HG02798 (cell line): ENCODE measurements around the gene SYNGR3.
"Not testable (repeated sequence)": the region's sequence is repeated elsewhere in the genome, so short reads cannot be mapped to it uniquely, and the experiment has no call there.

Experiments used
- ATAC-seq: cut with Tn5 transposase; IDR thresholded peaks from one replicate; pipeline ENCODE4 v1.9.1; 2021; ENCODE audit warnings: mild to moderate bottlenecking; ENCODE audit not compliant: unreplicated experiment, poor library complexity

The SYNGR3 gene

GRCh38 chr16:1989209-1990100 is at the start of gene SYNGR3:
SYNGR3 (plus strand) TSS chr16:1989970; CDS start chr16:1990103, 133 bp downstream.
- no peak for ATAC-seq

- ATAC-seq, result no peak
Measured at GRCh38 chr16:1940273-1941161, 49.3 kb upstream of the SYNGR3 start.

- no peak for ATAC-seq
Measured at GRCh38 chr16:1941162-1942046, 48.4 kb upstream of the SYNGR3 start.

DNA sequence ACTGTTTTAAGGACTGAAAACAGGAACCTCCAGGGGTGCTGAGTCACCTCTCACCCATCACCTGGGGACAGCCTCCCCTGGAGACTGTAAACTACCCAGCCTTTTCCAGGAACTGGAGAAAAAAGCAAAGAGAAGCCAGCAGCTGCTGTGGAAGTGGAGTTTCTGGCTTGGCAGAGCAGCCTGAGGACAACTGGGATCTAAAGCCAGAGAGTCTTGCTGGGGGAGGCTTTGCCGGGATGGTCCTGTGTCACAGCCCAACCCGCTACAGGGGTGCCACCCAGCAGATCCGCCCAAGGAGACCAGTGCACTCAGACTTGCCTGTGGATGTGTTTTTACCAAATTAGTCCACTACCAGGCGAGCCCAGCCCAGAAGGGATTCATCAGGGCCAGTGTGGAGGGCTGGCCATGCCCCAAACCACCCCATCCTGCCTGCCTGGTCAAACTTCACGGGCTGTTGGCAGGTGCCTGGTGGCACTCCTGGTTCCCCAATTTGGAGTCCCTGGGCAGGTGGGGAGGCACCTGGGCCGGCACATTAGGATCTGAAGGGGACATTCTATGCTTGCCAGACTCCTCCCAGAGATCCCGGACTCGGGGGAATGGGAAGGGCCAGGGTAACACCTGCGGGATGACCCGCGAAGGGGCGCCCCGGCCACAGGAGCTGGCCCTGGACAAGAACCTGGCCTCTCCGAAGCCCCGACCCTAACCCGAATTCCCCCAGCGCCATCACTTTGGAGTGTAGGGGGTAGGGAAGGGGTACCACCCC is 47.5 kb upstream of the SYNGR3 start:
- ATAC-seq, result no peak

- ATAC-seq, result peak; percentile 96
Measured at GRCh38 chr16:1942810-1943726, 46.7 kb upstream of the SYNGR3 start, which contains the start of gene MSRB1. MSRB1 (minus strand) TSS chr16:1943199; CDS start chr16:1943156, 43 bp downstream.

DNA sequence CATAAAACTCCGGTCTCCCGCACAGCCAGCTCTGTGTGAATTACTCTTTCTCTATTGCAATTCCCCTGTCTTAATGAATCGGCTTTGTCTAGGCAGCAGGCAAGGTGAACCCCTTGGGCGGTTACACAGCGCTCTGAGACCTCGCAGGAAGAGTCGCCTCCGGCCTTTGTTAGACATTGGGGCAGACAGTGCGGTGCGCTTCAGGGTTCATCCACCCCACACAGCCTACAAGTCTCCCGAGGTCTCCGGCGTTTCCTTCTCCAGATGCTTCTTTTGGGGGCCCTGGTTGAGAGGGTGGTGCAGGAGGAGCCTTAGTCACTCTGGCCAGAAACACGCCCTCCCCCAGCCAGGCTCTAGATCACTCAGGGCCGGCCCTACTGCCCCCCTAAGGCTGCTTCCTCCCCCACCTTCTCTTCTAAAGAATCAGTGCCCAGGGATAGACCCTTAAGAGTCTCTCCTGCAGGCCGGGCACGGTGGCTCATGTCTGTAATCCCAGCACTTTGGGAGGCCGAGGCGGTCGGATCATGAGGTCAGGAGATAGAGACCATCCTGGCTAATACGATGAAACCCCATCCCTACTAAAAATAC is 45.1 kb upstream of the SYNGR3 start:
- no peak for ATAC-seq

- ATAC-seq, result no peak
Measured at GRCh38 chr16:1945559-1946391, 44.0 kb upstream of the SYNGR3 start.

GRCh38 chr16:1946495-1947368 is 43.0 kb upstream of the SYNGR3 start:
- ATAC-seq, result no peak

DNA sequence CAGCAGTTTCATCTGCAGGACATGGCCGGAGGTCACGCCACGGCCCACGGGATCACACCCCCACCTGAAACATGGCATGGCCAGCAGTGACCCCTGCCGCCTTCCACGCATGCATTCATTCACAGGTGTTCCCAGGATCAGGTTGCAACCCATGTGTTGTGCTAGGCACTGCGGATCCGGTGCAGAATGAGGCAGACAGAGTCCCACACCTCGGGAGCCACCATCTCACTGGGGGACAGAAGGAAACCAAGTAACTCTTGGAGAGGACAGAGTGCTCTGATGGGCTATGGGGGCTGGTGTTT is 42.5 kb upstream of the SYNGR3 start:
- no peak for ATAC-seq

- ATAC-seq, result no peak
Measured at GRCh38 chr16:1949507-1949906, 40.3 kb upstream of the SYNGR3 start.

GRCh38 chr16:1950047-1950446 is 39.7 kb upstream of the SYNGR3 start:
- ATAC-seq, result no peak

DNA sequence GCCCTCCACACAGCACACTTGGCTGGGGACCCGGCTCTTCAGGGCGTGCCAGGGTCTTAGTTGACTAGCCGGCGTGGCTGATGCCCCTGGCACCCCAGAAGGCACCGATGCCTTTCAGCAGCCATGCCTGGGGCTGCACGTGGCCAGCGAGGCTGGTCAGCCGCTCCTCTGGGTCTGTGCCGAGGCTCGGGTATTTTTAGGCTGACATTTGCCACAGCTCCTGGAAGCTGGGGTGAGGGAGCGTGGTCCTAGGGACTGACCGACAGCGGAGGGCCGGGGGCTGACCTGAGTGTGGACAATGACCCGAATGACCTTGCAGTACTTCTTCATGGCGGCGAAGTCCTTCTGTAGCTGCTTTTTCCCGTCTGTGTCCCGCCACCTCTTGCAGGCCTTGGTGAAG is 39.2 kb upstream of the SYNGR3 start:
- ATAC-seq, result no peak

DNA sequence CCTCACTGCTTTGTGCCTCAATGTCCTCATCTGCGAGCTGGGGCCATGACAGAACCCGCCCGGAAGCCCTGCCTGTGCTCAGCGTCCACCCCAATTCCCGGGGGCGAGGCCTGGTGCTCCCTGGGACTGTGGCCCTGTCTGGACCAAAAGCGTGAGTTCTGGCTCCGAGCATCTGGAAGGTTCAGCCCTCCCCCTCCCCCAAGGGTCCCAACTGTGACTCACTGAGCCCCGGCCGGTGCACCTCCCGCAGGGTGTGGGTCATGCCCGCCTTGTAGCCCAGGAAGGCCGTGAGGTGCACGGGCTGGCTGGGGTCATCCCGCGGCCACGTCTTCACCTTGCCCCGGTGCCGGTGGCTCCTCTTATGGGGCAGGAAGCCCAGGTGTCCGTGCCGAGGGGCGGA is 36.0 kb upstream of the SYNGR3 start:
- ATAC-seq, result no peak

DNA sequence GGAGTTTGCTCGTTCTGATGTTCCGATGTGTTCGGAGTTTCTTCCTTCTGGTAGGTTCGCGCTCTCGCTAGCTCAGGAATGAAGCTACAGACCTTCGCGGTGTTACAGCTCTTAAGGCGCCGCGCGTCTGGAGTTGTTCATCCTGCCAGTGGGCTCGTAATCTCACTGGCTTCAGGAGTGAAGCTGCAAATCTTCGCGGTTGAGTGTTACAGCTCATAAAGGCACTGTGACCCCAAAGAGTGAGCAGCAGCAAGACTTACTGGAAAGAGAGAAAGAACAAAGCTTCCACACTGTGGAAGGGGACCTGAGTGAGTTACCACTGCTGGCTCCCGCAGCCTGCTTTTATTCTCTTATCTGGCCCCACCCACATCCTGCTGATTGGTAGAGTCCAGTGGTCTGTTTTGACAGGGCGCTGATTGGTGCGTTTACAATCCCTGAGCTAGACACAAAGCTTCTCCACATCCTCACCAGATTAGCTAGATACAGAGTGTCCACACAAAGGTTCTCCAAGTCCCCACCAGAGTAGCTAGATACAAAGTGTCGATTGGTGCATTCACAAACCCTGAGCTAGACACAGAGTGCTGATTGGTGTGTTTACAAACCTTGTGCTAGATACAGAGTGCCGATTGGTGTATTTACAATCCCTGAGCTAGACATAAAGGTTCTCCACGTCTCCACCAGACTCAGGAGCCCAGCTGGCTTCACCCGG is 32.2 kb upstream of the SYNGR3 start:
- not testable (repeated sequence) for ATAC-seq

DNA sequence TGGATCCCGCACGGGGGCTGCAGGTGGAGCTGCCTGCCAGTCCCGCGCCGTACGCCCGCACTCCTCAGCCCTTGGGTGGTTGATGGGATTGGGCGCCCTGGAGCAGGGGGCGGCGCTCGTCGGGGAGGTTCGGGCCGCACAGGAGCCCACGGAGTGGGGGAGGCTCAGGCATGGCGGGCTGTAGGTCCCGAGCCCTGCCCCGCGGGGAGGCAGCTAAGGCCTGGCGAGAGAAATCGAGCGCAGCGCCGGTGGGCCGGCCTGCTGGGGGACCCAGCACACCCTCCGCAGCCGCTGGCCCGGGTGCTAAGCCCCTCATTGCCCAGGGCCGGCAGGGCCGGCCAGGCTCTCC is 31.7 kb upstream of the SYNGR3 start:
- ATAC-seq, result not testable (repeated sequence)

GRCh38 chr16:1958715-1959268 is 31.0 kb upstream of the SYNGR3 start:
- no peak for ATAC-seq
